NCI-H128 (cell line): Measurements from ENCODE around the gene SYNM.

Experiments used
- DNase-seq: peaks from one replicate; lab custom pipeline; 2025; ENCODE audit not compliant: unreplicated experiment; lab: John Stamatoyannopoulos, UW

SYNM gene

GRCh38 chr15:99138491-99138982 is 33.7 kb downstream of the SYNM start:
- DNase-seq = no peak

- no peak for DNase-seq
Measured at GRCh38 chr15:99139276-99139675, 34.4 kb downstream of the SYNM start.

GRCh38 chr15:99140590-99140989 is 35.7 kb downstream of the SYNM start:
- no peak for DNase-seq

GRCh38 chr15:99141943-99142342 is 37.1 kb downstream of the SYNM start:
- no peak for DNase-seq

- DNase-seq = no peak
Measured at GRCh38 chr15:99142562-99142961, 37.7 kb downstream of the SYNM start.

GRCh38 chr15:99143242-99143641 is 38.4 kb downstream of the SYNM start:
- DNase-seq = no peak

- DNase-seq = no peak
Measured at GRCh38 chr15:99143655-99144610, 39.1 kb downstream of the SYNM start.

- DNase-seq = no peak
Measured at GRCh38 chr15:99145005-99145404, 40.1 kb downstream of the SYNM start.

GRCh38 chr15:99145778-99146177 is 40.9 kb downstream of the SYNM start:
- DNase-seq = no peak

GRCh38 chr15:99146661-99147060 is 41.8 kb downstream of the SYNM start:
- no peak for DNase-seq

- no peak for DNase-seq
Measured at GRCh38 chr15:99148851-99149276, 44.0 kb downstream of the SYNM start.

GRCh38 chr15:99149366-99149765 is 44.5 kb downstream of the SYNM start:
- no peak for DNase-seq

- no peak for DNase-seq
Measured at GRCh38 chr15:99151156-99151555, 46.3 kb downstream of the SYNM start.

GRCh38 chr15:99153026-99153535 is 48.2 kb downstream of the SYNM start:
- no peak for DNase-seq

GRCh38 chr15:99154271-99154670 is 49.4 kb downstream of the SYNM start:
- no peak for DNase-seq

- DNase-seq = no peak
Measured at GRCh38 chr15:99155961-99156443, 51.1 kb downstream of the SYNM start.

- no peak for DNase-seq
Measured at GRCh38 chr15:99157456-99157855, 52.6 kb downstream of the SYNM start.

- DNase-seq = no peak
Measured at GRCh38 chr15:99158626-99159412, 53.9 kb downstream of the SYNM start.

GRCh38 chr15:99163271-99164062 is 58.6 kb downstream of the SYNM start:
- no peak for DNase-seq

GRCh38 chr15:99164119-99164518 is 59.2 kb downstream of the SYNM start:
- DNase-seq = no peak
